GM12874 (cell line): ENCODE data around the gene ARRB1.

Source experiments
- TF ChIP-seq, protein P1 (sequence below): IDR thresholded peaks from 2 replicates; pipeline ENCODE4 v1.5.1; 2011; ENCODE audit warnings: low read depth, mild to moderate bottlenecking, control low read depth, low read length, moderate library complexity; ENCODE audit not compliant: insufficient read depth

The ARRB1 gene

GRCh38 chr11:75326439-75326810, 25.0 kb downstream of the ARRB1 start:
- TF ChIP-seq, protein P1, sequence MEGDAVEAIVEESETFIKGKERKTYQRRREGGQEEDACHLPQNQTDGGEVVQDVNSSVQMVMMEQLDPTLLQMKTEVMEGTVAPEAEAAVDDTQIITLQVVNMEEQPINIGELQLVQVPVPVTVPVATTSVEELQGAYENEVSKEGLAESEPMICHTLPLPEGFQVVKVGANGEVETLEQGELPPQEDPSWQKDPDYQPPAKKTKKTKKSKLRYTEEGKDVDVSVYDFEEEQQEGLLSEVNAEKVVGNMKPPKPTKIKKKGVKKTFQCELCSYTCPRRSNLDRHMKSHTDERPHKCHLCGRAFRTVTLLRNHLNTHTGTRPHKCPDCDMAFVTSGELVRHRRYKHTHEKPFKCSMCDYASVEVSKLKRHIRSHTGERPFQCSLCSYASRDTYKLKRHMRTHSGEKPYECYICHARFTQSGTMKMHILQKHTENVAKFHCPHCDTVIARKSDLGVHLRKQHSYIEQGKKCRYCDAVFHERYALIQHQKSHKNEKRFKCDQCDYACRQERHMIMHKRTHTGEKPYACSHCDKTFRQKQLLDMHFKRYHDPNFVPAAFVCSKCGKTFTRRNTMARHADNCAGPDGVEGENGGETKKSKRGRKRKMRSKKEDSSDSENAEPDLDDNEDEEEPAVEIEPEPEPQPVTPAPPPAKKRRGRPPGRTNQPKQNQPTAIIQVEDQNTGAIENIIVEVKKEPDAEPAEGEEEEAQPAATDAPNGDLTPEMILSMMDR: no peak

DNA sequence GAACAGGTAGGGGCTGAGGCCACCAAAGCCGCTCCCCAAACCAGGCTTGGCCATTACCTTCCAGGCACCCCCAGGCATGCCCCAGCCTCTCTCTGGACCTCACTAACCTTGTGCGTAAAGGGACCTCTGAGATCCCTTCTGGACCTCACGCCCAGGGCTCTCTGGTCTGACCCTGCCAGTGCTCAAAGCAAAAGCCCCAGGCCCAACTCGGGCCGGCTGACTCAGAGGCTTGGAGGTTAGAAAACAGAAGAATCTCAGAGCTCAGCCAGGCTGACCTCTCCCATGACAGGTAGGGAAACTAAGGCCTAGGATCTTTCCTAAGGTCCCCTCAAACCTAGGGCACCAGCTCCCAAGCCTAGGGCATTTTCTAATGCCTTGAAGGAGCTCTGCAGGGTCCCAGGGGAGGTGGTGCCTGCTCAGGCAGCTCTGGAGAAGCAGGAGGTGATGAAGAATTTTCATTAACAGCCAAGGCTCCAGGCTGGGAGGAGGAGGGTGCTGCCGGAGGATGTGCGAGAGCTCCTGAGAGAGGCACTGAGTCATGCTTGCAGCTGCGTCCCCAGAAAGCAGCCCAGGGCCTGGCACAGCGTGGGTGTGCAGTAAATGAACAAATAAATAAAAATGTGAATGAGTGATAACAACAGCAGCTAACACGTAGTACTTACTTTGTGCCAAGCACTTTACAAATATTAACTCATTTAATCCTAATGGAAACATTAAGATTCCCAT, 25.6 kb downstream of the ARRB1 start:
- TF ChIP-seq, protein P1: no peak

GRCh38 chr11:75324740-75325139, 26.7 kb downstream of the ARRB1 start:
- TF ChIP-seq, protein P1: no peak

DNA sequence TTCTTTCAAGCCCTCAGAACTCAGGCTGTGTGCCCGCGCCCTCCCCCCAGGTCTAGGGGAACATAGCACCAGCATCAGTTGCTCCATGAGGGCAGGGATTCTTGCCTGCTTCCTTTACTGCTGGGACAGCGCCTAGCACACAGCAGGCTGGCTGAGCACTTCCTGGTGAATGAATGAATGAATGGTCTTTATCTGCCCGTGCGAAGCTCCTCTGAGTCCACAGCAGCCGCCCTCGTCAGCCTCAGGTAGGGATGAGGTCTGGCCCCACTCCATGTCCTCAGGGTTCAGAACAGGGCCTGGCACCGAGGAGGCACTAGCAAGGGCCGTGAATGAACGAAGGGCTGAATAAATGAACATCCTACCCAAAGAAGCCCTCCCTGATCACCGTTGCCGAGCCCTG, 27.3 kb downstream of the ARRB1 start:
- TF ChIP-seq, protein P1: no peak

DNA sequence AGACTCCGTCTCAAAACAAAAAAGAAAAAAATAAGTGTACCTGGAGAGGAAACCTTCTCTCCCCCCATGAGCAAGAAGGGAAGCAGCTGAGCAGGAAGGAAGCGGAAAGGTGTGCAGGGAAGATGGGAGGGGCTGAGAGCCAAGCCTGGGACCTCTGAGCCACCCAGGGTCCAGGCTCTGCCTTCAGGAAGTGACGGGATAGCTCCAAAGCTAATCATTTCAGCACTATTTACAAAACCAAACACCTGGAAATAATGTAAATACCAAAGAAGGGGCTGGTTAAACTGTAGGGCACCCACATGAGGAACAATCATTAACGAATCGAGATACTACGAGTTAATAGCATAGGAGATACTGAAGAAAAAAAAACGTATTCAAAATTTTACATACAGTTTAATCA, 27.9 kb downstream of the ARRB1 start:
- TF ChIP-seq, protein P1: no peak

GRCh38 chr11:75320643-75321042, 30.8 kb downstream of the ARRB1 start:
- TF ChIP-seq, protein P1: no peak

GRCh38 chr11:75320046-75320618, 31.3 kb downstream of the ARRB1 start:
- TF ChIP-seq, protein P1: no peak
